Kidney epithelial cell (primary cell): ENCODE results near the gene TBC1D16. TPM values are rescaled to one million over a fixed set of nuclear protein-coding genes. Genes with fewer than 3 reads are reported as not detected.

ENCODE experiments used
- DNase-seq: peaks from one replicate; pipeline ENCODE4 v3.0.0-alpha.2; 2010; ENCODE audit warnings: low read depth
- H3K27me3 ChIP-seq: 2 replicates; pipeline ENCODE4 v1.6.0; 2011; ENCODE audit warnings: low read length; ENCODE audit not compliant: control insufficient read depth, insufficient read depth
- H3K36me3 ChIP-seq: 2 replicates; pipeline ENCODE4 v1.5.1; 2011; ENCODE audit warnings: low read length; ENCODE audit not compliant: control insufficient read depth, insufficient read depth
- H3K4me3 ChIP-seq: 2 replicates; pipeline ENCODE4 v1.5.1; 2011; ENCODE audit warnings: low read depth, mild to moderate bottlenecking, control low read depth, low read length
- CTCF ChIP-seq: IDR thresholded peaks from 2 replicates; pipeline ENCODE4 v1.5.1; 2011; ENCODE audit warnings: mild to moderate bottlenecking, moderate library complexity, low read length, control low read depth, inconsistent platforms; ENCODE audit not compliant: insufficient read depth, poor library complexity, severe bottlenecking
- total RNA-seq: library from RNA; depleted of rRNA; stranded (reverse); fragments of >200 nt; gene quantifications from 2 replicates; pipeline ENCODE4 v1.2.3, GENCODE V29; 2015

TBC1D16 gene
- total RNA-seq, 1 donor from 2014 or later: 58.5 TPM

DNA sequence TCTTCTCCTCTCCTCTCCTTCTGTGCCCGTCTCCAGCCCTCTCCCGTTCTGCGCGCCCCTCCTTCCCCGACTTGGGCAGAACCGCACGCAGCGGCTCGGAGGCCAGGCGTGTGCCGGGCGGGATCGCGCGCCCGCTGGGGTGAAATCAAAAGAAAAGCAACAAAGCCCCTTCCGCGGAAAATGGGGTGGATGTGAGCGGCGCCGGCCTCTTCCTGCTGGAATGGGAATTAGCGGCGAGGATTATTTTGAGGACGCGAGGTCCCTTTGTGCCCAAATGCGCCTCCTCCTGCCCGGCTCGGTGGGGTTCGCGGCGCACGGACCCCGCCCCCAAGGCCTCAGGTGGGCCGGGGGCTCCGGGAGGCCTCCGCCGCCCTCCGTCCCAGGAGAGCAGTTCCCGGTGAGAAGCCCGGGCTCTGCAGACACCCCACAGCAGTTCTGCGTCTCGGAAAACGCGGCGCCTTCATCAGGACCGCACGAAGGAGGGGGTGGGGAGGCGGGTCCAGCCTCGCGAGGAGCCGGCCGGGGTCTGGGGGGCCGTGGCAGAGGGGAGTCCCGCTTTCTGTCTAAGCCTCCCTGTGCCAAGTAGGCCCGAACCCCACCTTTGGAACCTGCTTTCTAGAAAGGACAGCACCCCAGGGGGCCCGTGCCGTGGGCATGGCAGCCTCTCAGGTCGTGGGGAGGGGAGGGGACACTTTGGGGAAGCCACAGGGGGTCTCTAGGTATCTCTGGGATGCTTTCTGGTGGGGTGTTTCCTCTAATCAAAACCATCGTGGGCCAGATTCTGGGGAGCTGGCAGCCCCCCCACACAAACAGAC, 105.4 kb downstream of the TBC1D16 start:
- DNase-seq: no peak
- Histone ChIP-seq H3K36me3 (no peaks in the 10 kb centered on the region), H3K4me3 (no peak overlapping the region), H3K27me3 (peaks cover 30% of the 10 kb centered on the region)
- no peak for TF ChIP-seq CTCF

- Histone ChIP-seq H3K4me3 (no peak overlapping the region), H3K27me3 (peaks cover 35% of the 10 kb centered on the region), H3K36me3 (no peaks in the 10 kb centered on the region)
- no peak for DNase-seq
- TF ChIP-seq CTCF: no peak
Measured at GRCh38 chr17:79929257-79930061, 106.2 kb downstream of the TBC1D16 start.

GRCh38 chr17:79928502-79929256, 107.0 kb downstream of the TBC1D16 start:
- no peak for DNase-seq
- H3K36me3 ChIP-seq: no peaks in the 10 kb centered on the region
- no peak overlapping the region for H3K4me3 ChIP-seq
- H3K27me3 ChIP-seq: peaks cover 39% of the 10 kb centered on the region
- TF ChIP-seq CTCF: no peak

DNA sequence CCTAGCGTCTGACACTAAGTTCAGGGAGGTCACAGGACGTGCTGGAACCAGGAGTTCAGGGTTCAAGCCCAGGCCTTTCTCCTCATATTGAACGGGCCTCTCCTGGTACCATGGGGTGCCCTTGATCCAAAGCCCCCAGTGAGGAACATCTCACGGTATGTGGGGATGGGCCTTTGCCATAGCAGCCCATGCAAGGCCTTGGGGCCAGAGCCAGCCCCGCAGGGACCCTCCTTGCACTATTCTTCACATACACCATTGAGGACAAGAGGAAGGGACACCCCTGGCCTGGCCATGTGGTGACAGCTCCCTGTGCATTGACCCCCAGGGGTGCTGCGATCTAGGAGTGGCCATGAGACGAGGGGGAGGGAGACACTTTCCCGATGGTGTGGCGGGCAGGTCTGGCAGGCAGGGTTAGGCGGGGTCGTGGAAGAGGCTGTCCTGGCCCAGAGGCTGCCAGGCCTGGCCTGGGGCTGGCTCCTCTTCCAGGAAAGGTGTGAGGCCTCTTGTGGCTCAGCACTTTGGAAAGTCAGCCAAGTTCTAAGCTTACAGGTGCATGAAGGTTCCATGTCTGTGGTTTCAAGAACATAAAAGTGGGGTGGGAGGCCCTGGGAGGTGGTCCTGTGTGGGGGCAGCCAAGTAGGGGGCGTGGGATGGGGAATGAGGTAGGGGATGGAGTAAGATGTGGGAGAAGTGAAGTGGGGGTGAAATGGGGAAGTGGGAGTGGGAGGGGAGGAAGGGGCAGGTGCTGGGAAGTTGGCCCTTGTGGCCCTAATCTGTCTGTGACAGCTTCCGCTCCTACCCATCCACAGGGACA, 107.8 kb downstream of the TBC1D16 start:
- no peak for TF ChIP-seq CTCF
- Histone ChIP-seq H3K36me3 (no peaks in the 10 kb centered on the region), H3K4me3 (no peak overlapping the region), H3K27me3 (peaks cover 41% of the 10 kb centered on the region)
- DNase-seq: no peak

- peaks cover 48% of the 10 kb centered on the region for H3K27me3 ChIP-seq
- no peak for TF ChIP-seq CTCF
Measured at GRCh38 chr17:79927136-79927661, 108.5 kb downstream of the TBC1D16 start.

More at GRCh38 chr17:79927136-79927661, 108.5 kb downstream of the TBC1D16 start:
- no peaks in the 10 kb centered on the region for H3K36me3 ChIP-seq
- no peak overlapping the region for H3K4me3 ChIP-seq
- no peak for DNase-seq
